Neural crest cell (in vitro differentiated cells): ENCODE measurements around the gene SMAD7. TPM values are rescaled to one million over a fixed set of nuclear protein-coding genes. Genes with fewer than 3 reads are reported as not detected.

Experiments used
- DNase-seq: peaks from one replicate; pipeline ENCODE4 v3.0.0; 2021; ENCODE audit warnings: low read depth, mixed read lengths, low spot score
- H3K27ac Mint-ChIP-seq: one replicate; pipeline ENCODE4 v1.8.0; 2021; ENCODE audit warnings: mild to moderate bottlenecking, mixed read lengths; ENCODE audit not compliant: unreplicated experiment
- H3K27me3 Mint-ChIP-seq: 2 replicates; pipeline ENCODE4 v1.8.0; 2021; ENCODE audit warnings: low read depth, mild to moderate bottlenecking, mixed read lengths
- H3K36me3 Mint-ChIP-seq: 2 replicates; pipeline ENCODE4 v1.8.0; 2021; ENCODE audit warnings: low read depth, mild to moderate bottlenecking, mixed read lengths
- H3K4me1 Mint-ChIP-seq: 2 replicates; pipeline ENCODE4 v1.8.0; 2021; ENCODE audit warnings: mixed read lengths
- H3K4me3 Mint-ChIP-seq: one replicate; pipeline ENCODE4 v1.8.0; 2021; ENCODE audit warnings: mild to moderate bottlenecking, mixed read lengths
- H3K9me3 Mint-ChIP-seq: 2 replicates; pipeline ENCODE4 v1.8.0; 2021; ENCODE audit warnings: mixed read lengths
- CTCF ChIP-seq: fragments of 200-600 bp; sonication (generic); conservative IDR thresholded peaks from 2 replicates; pipeline ENCODE4 v1.5.0; 2021; ENCODE audit warnings: antibody characterized with exemption, mild to moderate bottlenecking
- total RNA-seq: library from RNA; stranded (reverse); gene quantifications from 2 replicates; pipeline ENCODE4 v1.2.1, GENCODE V29; 2021

SMAD7 gene
- total RNA-seq, 1 donor from 2014 or later: 2.0 TPM

GRCh38 chr18:48931680-48932461 lies 18.9 kb downstream of the SMAD7 start:
- no peak for DNase-seq
- Mint-ChIP-seq H3K27ac (no peak overlapping the region), H3K4me1 (peaks cover 81% of the 10 kb centered on the region), H3K36me3 (no peaks in the 10 kb centered on the region), H3K9me3 (no peaks in the 10 kb centered on the region), H3K4me3 (peak overlapping the region; percentile 41), H3K27me3 (no peaks in the 10 kb centered on the region)
- no peak for TF ChIP-seq CTCF

GRCh38 chr18:48930926-48931325 lies 19.8 kb downstream of the SMAD7 start:
- Mint-ChIP-seq H3K27me3 (no peaks in the 10 kb centered on the region), H3K4me3 (peak overlapping the region; percentile 50)

GRCh38 chr18:48929941-48930713 lies 20.6 kb downstream of the SMAD7 start:
- Mint-ChIP-seq H3K27me3 (no peaks in the 10 kb centered on the region), H3K36me3 (no peaks in the 10 kb centered on the region), H3K4me1 (peaks cover 86% of the 10 kb centered on the region), H3K4me3 (peak overlapping the region; percentile 79), H3K27ac (peak overlapping the region; percentile 76), H3K9me3 (no peaks in the 10 kb centered on the region)
- DNase-seq: no peak
- TF ChIP-seq CTCF: no peak

More at GRCh38 chr18:48930926-48931325, 19.8 kb downstream of the SMAD7 start:
- no peak for TF ChIP-seq CTCF
- Mint-ChIP-seq H3K36me3 (no peaks in the 10 kb centered on the region), H3K4me1 (peaks cover 85% of the 10 kb centered on the region), H3K9me3 (no peaks in the 10 kb centered on the region), H3K27ac (peak overlapping the region; percentile 84)
- DNase-seq: no peak

- Mint-ChIP-seq H3K9me3 (no peaks in the 10 kb centered on the region), H3K4me3 (peak overlapping the region; percentile 56), H3K36me3 (no peaks in the 10 kb centered on the region), H3K27ac (peak overlapping the region; percentile 83), H3K4me1 (peaks cover 85% of the 10 kb centered on the region), H3K27me3 (peaks cover 3% of the 10 kb centered on the region)
- no peak for TF ChIP-seq CTCF
- no peak for DNase-seq
Observed at GRCh38 chr18:48929212-48929612, 21.6 kb downstream of the SMAD7 start.

GRCh38 chr18:48928787-48929186 lies 22.0 kb downstream of the SMAD7 start:
- no peak for TF ChIP-seq CTCF
- peak overlapping the region; percentile 56 for H3K4me3 Mint-ChIP-seq
- H3K27ac Mint-ChIP-seq: peak overlapping the region; percentile 83
- H3K4me1 Mint-ChIP-seq: peaks cover 85% of the 10 kb centered on the region
- no peak for DNase-seq
- no peaks in the 10 kb centered on the region for H3K36me3 Mint-ChIP-seq
- peaks cover 3% of the 10 kb centered on the region for H3K27me3 Mint-ChIP-seq
- H3K9me3 Mint-ChIP-seq: no peaks in the 10 kb centered on the region
